KBM-7 (cell line): ENCODE measurements around the gene CLEC2A.

ENCODE experiments used
- DNase-seq: peaks from one replicate; pipeline ENCODE4 v3.0.0-alpha.2; 2015
- in situ Hi-C: fragments of 300-500 bp; cut with MboI; formaldehyde crosslinking; loops from 2 replicates; pipeline ENCODE4 v1.14.3; 2020; ENCODE audit warnings: low sequenced_read_pairs, low pct_unique_long_range_greater_than_20kb, mixed read lengths

Gene CLEC2A

GRCh38 chr12:9941838-9942237 lies 9.7 kb upstream of the CLEC2A start:
- DNase-seq: no peak
- in situ Hi-C loops: loop anchor here (25.0 kb wide), 1 partner anchor 195 kb away; the partner anchor contains the start of gene CLEC7A

DNA sequence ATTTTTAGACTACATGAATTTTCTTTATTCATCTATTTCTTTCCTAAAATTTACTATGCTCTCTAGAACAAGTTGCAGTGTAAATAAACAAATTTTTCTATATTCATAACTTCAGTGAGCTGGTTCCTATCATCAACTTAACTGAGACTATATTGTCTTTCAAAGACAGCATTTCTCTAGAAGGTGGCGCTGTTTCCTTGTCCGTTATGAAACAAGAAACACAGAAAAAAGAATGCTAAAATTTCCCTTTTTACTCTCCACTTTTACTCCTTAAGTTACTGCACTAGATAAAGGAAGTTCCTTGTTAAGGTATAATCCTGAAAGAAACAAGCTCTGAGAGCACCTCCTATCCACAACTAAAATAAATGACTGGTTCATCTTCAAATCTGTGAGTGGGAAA lies 8.2 kb upstream of the CLEC2A start:
- in situ Hi-C loops: loop anchor here (25.0 kb wide), 1 partner anchor 197 kb away; the partner anchor contains the start of gene CLEC7A
- peak; percentile 37 for DNase-seq

GRCh38 chr12:9936591-9936990 lies 4.4 kb upstream of the CLEC2A start:
- DNase-seq: no peak
- in situ Hi-C loops: loop anchor here (25.0 kb wide), 1 partner anchor 201 kb away; the partner anchor contains the start of gene CLEC7A

GRCh38 chr12:9935026-9935425 lies 2.9 kb upstream of the CLEC2A start:
- in situ Hi-C loops: loop anchor here (25.0 kb wide), 1 partner anchor 202 kb away; the partner anchor contains the start of gene CLEC7A
- no peak for DNase-seq

- in situ Hi-C loops: loop anchor here (25.0 kb wide), 1 partner anchor 203 kb away; the partner anchor contains the start of gene CLEC7A
- no peak for DNase-seq
These were observed 1.8 kb upstream of the CLEC2A start for GRCh38 chr12:9933958-9934357.

DNA sequence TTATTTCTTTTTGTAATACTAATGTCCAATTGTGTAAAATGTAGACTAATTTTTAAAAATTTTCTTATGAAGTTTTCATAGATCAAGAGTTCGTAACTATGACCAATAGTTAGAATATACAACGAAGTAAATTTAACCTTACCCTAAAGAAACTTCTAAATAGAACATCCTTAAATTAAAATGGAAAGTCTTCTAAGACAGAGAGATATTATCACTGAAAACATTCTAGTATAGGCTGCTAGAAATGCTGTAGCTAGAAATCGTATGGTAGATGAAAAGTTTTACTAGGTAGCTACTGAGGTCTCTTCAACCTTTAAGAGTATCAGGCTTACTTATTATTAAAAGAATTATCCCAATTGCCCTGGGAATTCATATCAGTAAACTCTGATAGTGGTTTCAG lies 925 bp downstream of the CLEC2A start:
- in situ Hi-C loops: loop anchor here (25.0 kb wide), 1 partner anchor 206 kb away; the partner anchor contains the start of gene CLEC7A
- no peak for DNase-seq

- in situ Hi-C loops: loop anchor here (25.0 kb wide), 1 partner anchor 209 kb away; the partner anchor contains the start of gene CLEC7A
- DNase-seq: no peak
These were observed 3.6 kb downstream of the CLEC2A start for GRCh38 chr12:9928607-9929006.

- in situ Hi-C loops: loop anchor here (25.0 kb wide), 1 partner anchor 210 kb away; the partner anchor contains the start of gene CLEC7A
- no peak for DNase-seq
These were observed 5.3 kb downstream of the CLEC2A start for GRCh38 chr12:9926876-9927275.

DNA sequence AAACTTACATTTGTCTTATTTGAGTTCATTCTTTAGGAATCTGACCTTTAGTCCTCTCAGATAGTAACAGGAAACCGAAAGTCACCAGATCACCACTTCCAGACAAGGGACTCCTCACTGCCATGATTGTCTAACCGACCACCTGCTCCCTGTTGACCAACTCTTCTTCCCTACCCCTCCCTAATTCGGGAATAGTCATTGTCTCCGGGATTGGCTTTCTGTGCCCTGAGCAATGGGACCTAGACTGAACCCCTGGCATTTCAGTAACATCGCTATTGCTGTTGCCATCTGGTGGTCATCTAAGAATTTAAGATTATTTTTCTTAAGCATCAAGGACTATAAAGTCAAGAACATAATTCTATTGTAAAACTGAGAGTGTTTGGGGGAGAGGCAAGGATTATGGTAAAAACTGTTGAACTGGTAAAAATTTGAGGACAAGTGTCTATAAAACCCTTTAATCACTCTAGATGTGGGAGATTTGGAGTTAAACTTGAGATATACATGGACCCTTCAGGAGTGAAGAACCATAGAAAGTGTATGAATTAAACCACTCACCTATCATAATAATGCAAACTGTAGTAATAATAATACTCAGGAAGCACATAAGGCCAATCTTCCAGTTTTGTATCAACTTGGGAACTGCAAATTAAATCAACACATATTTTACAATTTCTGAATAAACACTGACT lies 6.3 kb downstream of the CLEC2A start:
- in situ Hi-C loops: loop anchor here (25.0 kb wide), 1 partner anchor 211 kb away; the partner anchor contains the start of gene CLEC7A

GRCh38 chr12:9922429-9922828 lies 9.7 kb downstream of the CLEC2A start:
- DNase-seq: no peak
- in situ Hi-C loops: no loop called here

More for the DNA sequence above, 6.3 kb downstream of the CLEC2A start:
- DNase-seq: peak; percentile 61

- no peak for DNase-seq
- in situ Hi-C loops: no loop called here
These were observed 11.7 kb downstream of the CLEC2A start for GRCh38 chr12:9920451-9920850.

DNA sequence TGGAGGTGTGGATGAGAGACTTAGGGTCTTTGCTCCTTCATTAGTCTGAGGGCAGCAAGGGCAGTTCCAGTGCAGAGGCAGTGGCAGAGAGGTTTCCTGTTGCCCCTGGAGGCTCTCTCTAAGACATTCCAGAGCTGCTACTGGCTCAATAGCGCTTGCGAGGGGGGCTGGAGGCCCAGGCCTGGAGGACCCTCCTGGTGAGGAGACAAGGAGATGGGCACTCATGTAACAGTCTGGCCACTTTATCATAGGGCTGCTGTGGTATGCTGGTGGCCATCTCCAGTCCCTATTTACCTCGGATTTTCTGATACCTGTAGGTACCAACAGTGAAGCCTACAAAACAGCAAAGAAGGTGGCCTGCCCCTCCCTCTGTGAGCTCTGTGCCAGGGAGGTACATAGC lies 12.7 kb downstream of the CLEC2A start:
- in situ Hi-C loops: no loop called here
- DNase-seq: no peak

GRCh38 chr12:9911708-9912107 lies 20.5 kb downstream of the CLEC2A start:
- DNase-seq: no peak
- in situ Hi-C loops: no loop called here

- peak; percentile 48 for DNase-seq
- in situ Hi-C loops: no loop called here
These were observed 21.3 kb downstream of the CLEC2A start for GRCh38 chr12:9910716-9911421.

GRCh38 chr12:9909724-9910123 lies 22.4 kb downstream of the CLEC2A start:
- DNase-seq: no peak
- in situ Hi-C loops: no loop called here

GRCh38 chr12:9908350-9908749 lies 23.8 kb downstream of the CLEC2A start:
- in situ Hi-C loops: no loop called here
- DNase-seq: no peak

DNA sequence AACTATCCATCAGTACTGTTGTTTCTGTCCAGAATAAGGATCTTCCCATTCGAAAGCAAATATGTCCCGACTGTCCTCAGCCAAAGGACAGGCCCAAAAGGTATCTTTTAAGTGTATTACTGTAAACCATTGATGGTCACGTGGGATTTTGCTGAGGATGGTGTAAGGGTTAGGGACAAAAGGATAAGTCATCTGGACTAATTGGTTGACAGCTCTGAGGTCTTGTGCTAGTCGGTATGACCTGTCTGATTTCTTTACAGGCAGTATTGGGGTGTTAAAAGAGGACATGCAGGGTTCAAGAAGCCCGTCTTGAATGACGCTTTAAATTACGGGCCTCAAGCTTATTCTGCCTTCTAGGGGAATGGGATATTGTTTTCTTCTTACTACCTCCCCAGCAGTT lies 24.4 kb downstream of the CLEC2A start:
- no peak for DNase-seq
- in situ Hi-C loops: no loop called here

DNA sequence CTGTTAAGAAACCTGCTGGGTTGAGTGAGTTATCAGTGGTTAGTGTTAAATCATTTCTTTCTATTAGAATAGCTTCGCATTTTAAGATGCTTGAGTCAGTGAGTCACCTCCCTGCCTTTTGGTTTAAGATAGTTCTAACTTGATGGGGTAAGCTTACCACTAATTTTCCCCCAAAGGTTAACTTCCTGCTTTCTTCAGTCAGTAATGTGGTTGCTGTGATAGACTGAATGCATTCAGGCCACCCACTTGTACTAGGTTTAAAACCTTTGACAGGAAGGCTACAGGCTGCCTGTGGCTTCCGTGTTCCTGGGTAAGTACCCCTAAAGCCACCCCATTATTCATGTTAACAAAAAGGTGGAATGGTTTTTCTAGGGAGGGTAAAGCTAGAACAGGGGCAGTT lies 25.3 kb downstream of the CLEC2A start:
- DNase-seq: peak; percentile 49
- in situ Hi-C loops: no loop called here

DNA sequence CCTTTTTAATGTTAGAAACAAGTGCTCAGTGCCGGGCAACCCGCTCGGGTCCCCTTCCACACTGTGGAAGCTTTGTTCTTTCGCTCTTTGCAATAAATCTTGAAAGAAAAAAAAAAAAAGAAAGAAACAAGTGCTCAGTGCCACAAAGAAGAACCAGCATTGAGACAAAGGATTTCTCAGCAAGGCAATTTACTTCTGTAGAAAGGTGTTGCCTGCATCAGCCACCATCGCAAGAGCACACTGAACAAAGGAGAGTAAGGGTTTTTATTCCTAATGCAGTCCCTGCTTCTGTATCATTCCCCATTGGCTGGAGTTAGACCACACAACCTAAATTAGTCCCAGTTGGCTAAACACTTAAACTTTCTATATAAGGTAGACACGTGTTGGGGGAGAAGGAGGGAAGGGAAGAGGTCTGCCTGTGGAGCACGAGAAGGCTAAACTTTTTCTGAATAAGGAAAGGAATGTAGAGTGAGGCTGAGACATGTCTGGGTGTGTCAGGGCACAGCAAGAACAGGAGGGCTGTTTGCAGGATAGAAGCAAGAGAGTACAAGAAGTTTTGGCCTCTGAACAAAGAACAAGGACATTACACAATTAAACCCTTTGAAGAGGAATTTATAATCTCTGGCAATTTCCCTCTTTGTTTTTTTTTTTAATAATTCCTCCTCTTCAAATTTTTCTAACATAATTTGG lies 29.5 kb downstream of the CLEC2A start:
- in situ Hi-C loops: no loop called here
- no peak for DNase-seq

DNA sequence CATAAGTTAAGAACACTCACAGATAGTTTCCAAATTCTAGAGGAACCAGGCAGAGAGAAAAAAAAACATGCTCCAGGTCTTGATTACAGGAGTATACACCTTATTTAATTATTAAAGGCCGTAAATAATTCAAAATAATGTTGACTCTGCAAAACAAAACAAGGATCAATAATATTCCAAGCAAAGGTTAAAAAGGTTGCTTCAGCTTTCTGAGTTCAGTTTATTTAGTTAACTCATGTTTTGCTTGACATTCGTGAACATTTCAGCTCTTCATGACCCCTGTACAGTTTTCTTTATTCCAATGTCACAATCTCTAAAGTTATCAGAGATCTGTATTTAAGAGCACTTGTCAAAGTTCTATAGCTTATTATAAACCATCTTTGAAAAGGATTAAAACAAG lies 31.2 kb downstream of the CLEC2A start:
- in situ Hi-C loops: no loop called here
- no peak for DNase-seq
